ENCODE results near the gene BMPR2. TPM values are rescaled to one million over a fixed set of nuclear protein-coding genes. Genes with fewer than 3 reads are reported as not detected.

BMPR2 gene
- total and polyA plus RNA-seq, 4 donors: 4.3 to 16.2 (median 7.7) TPM

DNA sequence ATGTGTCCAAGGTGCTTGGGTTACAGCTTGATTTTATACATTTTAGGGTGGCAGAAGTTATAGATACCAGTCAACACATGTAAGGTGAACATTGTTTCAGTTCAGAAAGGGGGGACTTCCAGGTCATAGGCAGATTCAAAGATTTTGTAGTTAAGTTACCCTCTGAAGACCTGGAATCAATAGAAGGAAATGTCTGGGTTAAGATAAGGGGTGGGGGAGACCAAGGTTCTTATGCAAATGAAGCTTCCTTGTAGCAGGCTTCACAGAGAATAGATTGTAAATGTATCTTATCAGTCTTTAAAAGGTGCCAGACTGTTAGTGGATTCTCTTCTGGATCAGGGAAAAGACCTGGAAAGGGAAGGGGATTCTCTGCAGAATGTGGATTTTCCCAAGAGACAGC is 42.4 kb downstream of the BMPR2 start:
- Histone ChIP-seq H3K4me1 (ENCODE audit: control insufficient read depth in 4 of 4, insufficient read depth in 4 of 4, low read length in 3 of 4) (peaks cover 0 to 5% (median 0%) of the 10 kb centered on the region in 4 donors), H3K27me3 (ENCODE audit: control insufficient read depth in 4 of 4, insufficient read depth in 4 of 4, low read length in 3 of 4) (no peaks in the 10 kb centered on the region), H3K4me3 (ENCODE audit: low read depth in 1 of 3, low read length in 3 of 3) (no peak overlapping the region), H3K9me3 (ENCODE audit: control insufficient read depth in 4 of 4, low read length in 3 of 4) (no peaks in the 10 kb centered on the region), H3K36me3 (ENCODE audit: control insufficient read depth in 4 of 4, insufficient read depth in 3 of 4, low read depth in 1 of 4, low read length in 3 of 4) (no peaks in the 10 kb centered on the region), H3K9ac (ENCODE audit: low read depth in 1 of 2, low read length in 2 of 2) (no peak overlapping the region), H3K27ac (ENCODE audit: low read depth in 1 of 2, low read length in 2 of 2) (no peak overlapping the region)
- TF ChIP-seq NR2F2 (IDR thresholded peaks at IDR 0.05): peak; percentile 42
- TF ChIP-seq JUND (IDR thresholded peaks at IDR 0.05): no peak
- DNase-seq (ENCODE audit: low spot score): no peak

DNA sequence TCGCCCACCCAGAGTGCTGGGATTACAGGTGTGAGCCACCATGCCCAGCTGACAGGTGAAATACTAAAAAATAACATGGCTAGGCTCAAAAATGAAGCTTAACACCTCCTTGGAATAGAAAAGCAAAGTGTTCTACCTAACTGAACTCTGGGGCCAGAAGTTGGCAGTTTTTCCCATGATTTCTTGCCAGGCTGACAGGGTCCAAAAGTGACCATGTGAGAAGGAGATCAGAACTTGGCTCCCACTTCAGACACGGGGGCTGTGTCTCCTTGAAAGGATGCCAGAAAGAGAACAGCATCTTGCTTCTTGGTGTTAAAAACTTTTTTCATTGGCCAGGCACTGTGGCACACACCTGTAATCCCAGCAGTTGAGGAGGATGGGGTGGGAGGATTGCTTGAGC is 47.0 kb downstream of the BMPR2 start:
- Histone ChIP-seq H3K27me3 (ENCODE audit: control insufficient read depth in 4 of 4, insufficient read depth in 4 of 4, low read length in 3 of 4) (no peaks in the 10 kb centered on the region), H3K9me3 (ENCODE audit: control insufficient read depth in 4 of 4, low read length in 3 of 4) (no peaks in the 10 kb centered on the region), H3K9ac (ENCODE audit: low read depth in 1 of 2, low read length in 2 of 2) (no peak overlapping the region), H3K36me3 (ENCODE audit: control insufficient read depth in 4 of 4, insufficient read depth in 3 of 4, low read depth in 1 of 4, low read length in 3 of 4) (no peaks in the 10 kb centered on the region), H3K4me1 (ENCODE audit: control insufficient read depth in 4 of 4, insufficient read depth in 4 of 4, low read length in 3 of 4) (peaks cover 0 to 5% (median under 1%) of the 10 kb centered on the region in 4 donors), H3K27ac (ENCODE audit: low read depth in 1 of 2, low read length in 2 of 2) (no peak overlapping the region), H3K4me3 (ENCODE audit: low read depth in 1 of 3, low read length in 3 of 3) (no peak overlapping the region)
- WGBS: 54% methylated on average over 2 of the region's 2 CpGs
- TF ChIP-seq FOXA1 (IDR thresholded peaks at IDR 0.05) (no peak), RAD21 (IDR thresholded peaks at IDR 0.05) (no peak), FOXA2 (IDR thresholded peaks at IDR 0.05) (no peak), NR2F2 (IDR thresholded peaks at IDR 0.05) (no peak), EGR1 (IDR thresholded peaks at IDR 0.05; ENCODE audit: low read depth in 2 of 2) (no peak), CTCF (IDR thresholded peaks at IDR 0.05; ENCODE audit: low read depth, low read length, missing input control) (no peak), JUND (IDR thresholded peaks at IDR 0.05) (no peak), YY1 (IDR thresholded peaks at IDR 0.05) (no peak)
- TF ChIP-seq, protein P1, sequence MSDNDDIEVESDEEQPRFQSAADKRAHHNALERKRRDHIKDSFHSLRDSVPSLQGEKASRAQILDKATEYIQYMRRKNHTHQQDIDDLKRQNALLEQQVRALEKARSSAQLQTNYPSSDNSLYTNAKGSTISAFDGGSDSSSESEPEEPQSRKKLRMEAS (IDR thresholded peaks at IDR 0.05): no peak
- TF ChIP-seq, protein P2, sequence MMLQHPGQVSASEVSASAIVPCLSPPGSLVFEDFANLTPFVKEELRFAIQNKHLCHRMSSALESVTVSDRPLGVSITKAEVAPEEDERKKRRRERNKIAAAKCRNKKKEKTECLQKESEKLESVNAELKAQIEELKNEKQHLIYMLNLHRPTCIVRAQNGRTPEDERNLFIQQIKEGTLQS (IDR thresholded peaks at IDR 0.05): no peak
- DNase-seq (ENCODE audit: low spot score): no peak

DNA sequence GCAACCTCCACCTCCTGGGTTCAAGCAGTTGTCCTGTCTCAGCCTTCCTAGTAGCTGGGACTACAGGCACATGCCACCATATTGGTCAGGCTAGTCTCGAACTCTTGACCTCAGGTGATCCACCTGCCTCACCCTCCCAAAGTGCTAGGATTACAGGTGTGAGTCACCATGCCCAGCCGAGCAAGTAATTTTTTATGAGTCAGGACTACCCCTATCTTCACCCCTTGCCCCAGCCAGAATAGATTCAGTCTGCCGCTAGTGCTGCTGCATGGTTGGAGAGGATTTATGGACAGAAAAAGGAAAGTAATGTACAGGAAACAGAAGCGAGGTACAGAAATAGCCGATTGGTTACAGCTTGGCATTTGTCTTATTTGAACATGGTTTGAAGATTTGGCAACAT is 48.9 kb downstream of the BMPR2 start:
- Histone ChIP-seq H3K36me3 (ENCODE audit: control insufficient read depth in 4 of 4, insufficient read depth in 3 of 4, low read depth in 1 of 4, low read length in 3 of 4) (no peaks in the 10 kb centered on the region), H3K27ac (ENCODE audit: low read depth in 1 of 2, low read length in 2 of 2) (no peak overlapping the region), H3K4me3 (ENCODE audit: low read depth in 1 of 3, low read length in 3 of 3) (no peak overlapping the region), H3K4me1 (ENCODE audit: control insufficient read depth in 4 of 4, insufficient read depth in 4 of 4, low read length in 3 of 4) (peaks cover 0 to 5% (median under 1%) of the 10 kb centered on the region in 4 donors), H3K9me3 (ENCODE audit: control insufficient read depth in 4 of 4, low read length in 3 of 4) (no peaks in the 10 kb centered on the region), H3K9ac (ENCODE audit: low read depth in 1 of 2, low read length in 2 of 2) (no peak overlapping the region), H3K27me3 (ENCODE audit: control insufficient read depth in 4 of 4, insufficient read depth in 4 of 4, low read length in 3 of 4) (no peaks in the 10 kb centered on the region)
- no peak for TF ChIP-seq TAF1 (conservative IDR thresholded peaks at IDR 0.05)
- TF ChIP-seq, protein P3, sequence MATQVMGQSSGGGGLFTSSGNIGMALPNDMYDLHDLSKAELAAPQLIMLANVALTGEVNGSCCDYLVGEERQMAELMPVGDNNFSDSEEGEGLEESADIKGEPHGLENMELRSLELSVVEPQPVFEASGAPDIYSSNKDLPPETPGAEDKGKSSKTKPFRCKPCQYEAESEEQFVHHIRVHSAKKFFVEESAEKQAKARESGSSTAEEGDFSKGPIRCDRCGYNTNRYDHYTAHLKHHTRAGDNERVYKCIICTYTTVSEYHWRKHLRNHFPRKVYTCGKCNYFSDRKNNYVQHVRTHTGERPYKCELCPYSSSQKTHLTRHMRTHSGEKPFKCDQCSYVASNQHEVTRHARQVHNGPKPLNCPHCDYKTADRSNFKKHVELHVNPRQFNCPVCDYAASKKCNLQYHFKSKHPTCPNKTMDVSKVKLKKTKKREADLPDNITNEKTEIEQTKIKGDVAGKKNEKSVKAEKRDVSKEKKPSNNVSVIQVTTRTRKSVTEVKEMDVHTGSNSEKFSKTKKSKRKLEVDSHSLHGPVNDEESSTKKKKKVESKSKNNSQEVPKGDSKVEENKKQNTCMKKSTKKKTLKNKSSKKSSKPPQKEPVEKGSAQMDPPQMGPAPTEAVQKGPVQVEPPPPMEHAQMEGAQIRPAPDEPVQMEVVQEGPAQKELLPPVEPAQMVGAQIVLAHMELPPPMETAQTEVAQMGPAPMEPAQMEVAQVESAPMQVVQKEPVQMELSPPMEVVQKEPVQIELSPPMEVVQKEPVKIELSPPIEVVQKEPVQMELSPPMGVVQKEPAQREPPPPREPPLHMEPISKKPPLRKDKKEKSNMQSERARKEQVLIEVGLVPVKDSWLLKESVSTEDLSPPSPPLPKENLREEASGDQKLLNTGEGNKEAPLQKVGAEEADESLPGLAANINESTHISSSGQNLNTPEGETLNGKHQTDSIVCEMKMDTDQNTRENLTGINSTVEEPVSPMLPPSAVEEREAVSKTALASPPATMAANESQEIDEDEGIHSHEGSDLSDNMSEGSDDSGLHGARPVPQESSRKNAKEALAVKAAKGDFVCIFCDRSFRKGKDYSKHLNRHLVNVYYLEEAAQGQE (IDR thresholded peaks at IDR 0.05): no peak
- no peak for TF ChIP-seq FOXA1 (IDR thresholded peaks at IDR 0.05)
- TF ChIP-seq, protein P1 (IDR thresholded peaks at IDR 0.05): no peak
- TF ChIP-seq FOXA2 (IDR thresholded peaks at IDR 0.05): no peak
- TF ChIP-seq RXRA (IDR thresholded peaks at IDR 0.05): no peak
- TF ChIP-seq, protein P2 (IDR thresholded peaks at IDR 0.05): no peak
- TF ChIP-seq NR2F2 (IDR thresholded peaks at IDR 0.05): no peak
- no peak for TF ChIP-seq JUND (IDR thresholded peaks at IDR 0.05)
- TF ChIP-seq EGR1 (IDR thresholded peaks at IDR 0.05; ENCODE audit: low read depth in 2 of 2): no peak
- no peak for TF ChIP-seq SP1 (IDR thresholded peaks at IDR 0.05)
- no peak for TF ChIP-seq HNF4A (conservative IDR thresholded peaks at IDR 0.05)
- no peak for TF ChIP-seq RAD21 (IDR thresholded peaks at IDR 0.05)
- no peak for TF ChIP-seq YY1 (IDR thresholded peaks at IDR 0.05)
- TF ChIP-seq GABPA (IDR thresholded peaks at IDR 0.05 in 1 of 2, conservative IDR thresholded peaks at IDR 0.05 in 1 of 2): no peak
- TF ChIP-seq, protein P4, sequence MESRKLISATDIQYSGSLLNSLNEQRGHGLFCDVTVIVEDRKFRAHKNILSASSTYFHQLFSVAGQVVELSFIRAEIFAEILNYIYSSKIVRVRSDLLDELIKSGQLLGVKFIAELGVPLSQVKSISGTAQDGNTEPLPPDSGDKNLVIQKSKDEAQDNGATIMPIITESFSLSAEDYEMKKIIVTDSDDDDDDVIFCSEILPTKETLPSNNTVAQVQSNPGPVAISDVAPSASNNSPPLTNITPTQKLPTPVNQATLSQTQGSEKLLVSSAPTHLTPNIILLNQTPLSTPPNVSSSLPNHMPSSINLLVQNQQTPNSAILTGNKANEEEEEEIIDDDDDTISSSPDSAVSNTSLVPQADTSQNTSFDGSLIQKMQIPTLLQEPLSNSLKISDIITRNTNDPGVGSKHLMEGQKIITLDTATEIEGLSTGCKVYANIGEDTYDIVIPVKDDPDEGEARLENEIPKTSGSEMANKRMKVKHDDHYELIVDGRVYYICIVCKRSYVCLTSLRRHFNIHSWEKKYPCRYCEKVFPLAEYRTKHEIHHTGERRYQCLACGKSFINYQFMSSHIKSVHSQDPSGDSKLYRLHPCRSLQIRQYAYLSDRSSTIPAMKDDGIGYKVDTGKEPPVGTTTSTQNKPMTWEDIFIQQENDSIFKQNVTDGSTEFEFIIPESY (IDR thresholded peaks at IDR 0.05): no peak
- DNase-seq (ENCODE audit: low spot score): no peak
- WGBS: 83% methylated on average over 5 of the region's 5 CpGs

Measured in liver (tissue), 9 donors.